H1 (cell line): ENCODE measurements around the gene RAB29. TPM values are rescaled to one million over a fixed set of nuclear protein-coding genes. Genes with fewer than 3 reads are reported as not detected.

Experiments
- CTCF ChIA-PET: fragments of 300-600 bp; sonication (Branson Sonifier 250); formaldehyde crosslinking; loops from one replicate; lab custom pipeline; 2021; ENCODE audit not compliant: partially characterized antibody; lab: Charles Lee
- POLR2A ChIA-PET: fragments of 300-600 bp; sonication (Branson Sonifier 250); formaldehyde crosslinking; loops from one replicate; lab custom pipeline; 2021; ENCODE audit warnings: inconsistent platforms; ENCODE audit not compliant: partially characterized antibody; lab: Charles Lee
- DNase-seq, 2 experiments: peaks; one replicate each; pipeline versions ENCODE4 v3.0.0 to v3.0.0-alpha.2; 2010 to 2022; ENCODE audit warnings: low spot score in 2 of 2, low read depth in 1 of 2, mixed read lengths in 1 of 2
- FAIRE-seq: peaks from 2 replicates; lab custom pipeline; 2011; peaks lifted over from hg19 to GRCh38; lab: Jason Lieb, UNC
- H2AFZ ChIP-seq: 2 replicates; pipeline ENCODE4 v1.8.1; 2012; ENCODE audit warnings: low read length, inconsistent platforms
- H2AK5ac ChIP-seq: 2 replicates; pipeline ENCODE4 v1.6.1; 2013; ENCODE audit warnings: low read depth, low read length
- H2BK120ac ChIP-seq: replicated peaks from 2 replicates; pipeline ENCODE3; 2013; ENCODE audit warnings: low read depth, low read length, inconsistent platforms
- H2BK12ac ChIP-seq: 2 replicates; pipeline ENCODE4 v1.6.1; 2013; ENCODE audit warnings: low read depth, low read length
- H2BK15ac ChIP-seq: 2 replicates; pipeline ENCODE4 v1.6.1; 2013; ENCODE audit warnings: low read length
- H2BK20ac ChIP-seq: 2 replicates; pipeline ENCODE4 v1.6.1; 2013; ENCODE audit warnings: low read length
- H2BK5ac ChIP-seq: 2 replicates; pipeline ENCODE4 v1.6.1; 2013; ENCODE audit warnings: low read depth, low read length
- H3K14ac ChIP-seq: 2 replicates; pipeline ENCODE4 v1.6.1; 2013; ENCODE audit warnings: inconsistent platforms; ENCODE audit not compliant: insufficient read length
- H3K18ac ChIP-seq: 2 replicates; pipeline ENCODE4 v1.6.1; 2013; ENCODE audit warnings: low read length; ENCODE audit errors: extremely low read depth
- H3K23ac ChIP-seq: 2 replicates; pipeline ENCODE4 v1.6.1; 2013; ENCODE audit warnings: inconsistent platforms; ENCODE audit not compliant: insufficient read length
- H3K23me2 ChIP-seq: 2 replicates; pipeline ENCODE4 v1.6.1; 2013; ENCODE audit warnings: low read depth, low read length
- H3K27ac ChIP-seq: 2 replicates; pipeline ENCODE4 v1.6.1; 2011; ENCODE audit warnings: low read depth, low read length, inconsistent platforms
- H3K27me3 ChIP-seq, 4 experiments: replicated peaks in 1 of 4; 1 replicate in 1 of 4; 2 replicates in 3 of 4; pipeline versions ENCODE4 v1.6.1 to v1.8.1; 2011 to 2013; ENCODE audit warnings: low read length in 3 of 4, mild to moderate bottlenecking in 3 of 4, inconsistent platforms in 2 of 4, mixed read lengths in 2 of 4, moderate library complexity in 1 of 4; ENCODE audit not compliant: control insufficient read depth in 3 of 4, insufficient read depth in 3 of 4; ENCODE audit errors: extremely low read depth in 1 of 4
- H3K36me3 ChIP-seq, 4 experiments: 2 replicates each; pipeline versions ENCODE4 v1.6.1 to v1.8.1; 2011 to 2013; ENCODE audit warnings: mild to moderate bottlenecking in 4 of 4, low read length in 3 of 4, moderate library complexity in 2 of 4, control low read depth in 1 of 4, inconsistent platforms in 1 of 4; ENCODE audit not compliant: insufficient read depth in 4 of 4, control insufficient read depth in 2 of 4
- H3K4ac ChIP-seq: replicated peaks from 2 replicates; pipeline ENCODE3; 2013; ENCODE audit warnings: low read length, low read depth, mixed read lengths, inconsistent platforms; ENCODE audit not compliant: insufficient read length
- H3K4me1 ChIP-seq, 4 experiments: replicated peaks in 1 of 4; 1 replicate in 1 of 4; 2 replicates in 3 of 4; pipeline versions ENCODE4 v1.6.1 to v1.8.1; 2011 to 2013; ENCODE audit warnings: low read length in 3 of 4, inconsistent platforms in 2 of 4, mixed read lengths in 1 of 4; ENCODE audit not compliant: insufficient read depth in 4 of 4, control insufficient read depth in 3 of 4
- H3K4me2 ChIP-seq, 2 experiments: 2 replicates each; pipeline versions ENCODE4 v1.6.1 to v1.8.1; 2011 to 2013; ENCODE audit warnings: low read depth in 2 of 2, low read length in 2 of 2, control low read depth in 1 of 2, inconsistent platforms in 1 of 2, mild to moderate bottlenecking in 1 of 2; ENCODE audit not compliant: insufficient read depth in 1 of 2
- H3K4me3 ChIP-seq, 4 experiments: fragments of 200-600, 300-600 bp in 1 of 4; sonication (generic), shearing (Covaris generic), sonication (Bioruptor Twin) in 1 of 4; 2 replicates each; pipeline versions ENCODE4 v1.5.1 to v1.8.1; 2011 to 2016; ENCODE audit warnings: low read length in 4 of 4, low read depth in 3 of 4, control low read depth in 2 of 4, inconsistent platforms in 2 of 4, mild to moderate bottlenecking in 2 of 4, mixed read lengths in 1 of 4, moderate library complexity in 1 of 4; ENCODE audit not compliant: insufficient read depth in 2 of 4; ENCODE audit errors: extremely low read depth in 1 of 4
- H3K56ac ChIP-seq: replicated peaks from 2 replicates; pipeline ENCODE3; 2013; ENCODE audit warnings: low read depth, mild to moderate bottlenecking, mixed read lengths, low read length, inconsistent platforms; ENCODE audit not compliant: insufficient read length
- H3K79me1 ChIP-seq: 2 replicates; pipeline ENCODE4 v1.6.1; 2013; ENCODE audit warnings: low read depth, low read length, control low read depth
- H3K79me2 ChIP-seq, 2 experiments: 2 replicates each; pipeline versions ENCODE4 v1.6.1 to v1.8.1; 2012 to 2013; ENCODE audit warnings: low read length in 2 of 2, mild to moderate bottlenecking in 2 of 2, inconsistent platforms in 1 of 2; ENCODE audit not compliant: insufficient read depth in 2 of 2, control insufficient read depth in 1 of 2
- H3K9ac ChIP-seq, 4 experiments: replicated peaks in 1 of 4; 1 replicate in 1 of 4; 2 replicates in 3 of 4; pipeline versions ENCODE4 v1.6.1 to v1.8.1; 2011 to 2013; ENCODE audit warnings: low read depth in 3 of 4, low read length in 3 of 4, control low read depth in 2 of 4, mild to moderate bottlenecking in 2 of 4, moderate library complexity in 2 of 4, inconsistent platforms in 1 of 4; ENCODE audit errors: extremely low read depth in 1 of 4
- H3K9me3 ChIP-seq, 2 experiments: 2 replicates each; pipeline versions ENCODE4 v1.6.1 to v1.8.1; 2012 to 2013; ENCODE audit warnings: mild to moderate bottlenecking in 2 of 2, moderate library complexity in 2 of 2, control low read depth in 1 of 2, inconsistent platforms in 1 of 2, low read depth in 1 of 2, low read length in 1 of 2, mixed read lengths in 1 of 2; ENCODE audit not compliant: insufficient read depth in 2 of 2
- H4K20me1 ChIP-seq, 2 experiments: replicated peaks in 1 of 2; 2 replicates each; pipeline versions ENCODE3 to v1.8.1; 2011 to 2013; ENCODE audit warnings: inconsistent platforms in 2 of 2, low read length in 2 of 2, mild to moderate bottlenecking in 1 of 2; ENCODE audit not compliant: insufficient read depth in 2 of 2, control insufficient read depth in 1 of 2
- H4K5ac ChIP-seq: 2 replicates; pipeline ENCODE4 v1.6.1; 2013; ENCODE audit warnings: low read length, low read depth, mixed read lengths, inconsistent platforms; ENCODE audit not compliant: insufficient read length
- H4K8ac ChIP-seq: 2 replicates; pipeline ENCODE4 v1.8.0; 2013; ENCODE audit warnings: mild to moderate bottlenecking, moderate library complexity, low read length, inconsistent platforms; ENCODE audit not compliant: insufficient read depth; ENCODE audit errors: extremely low read depth
- H4K91ac ChIP-seq: replicated peaks from 2 replicates; pipeline ENCODE3; 2013; ENCODE audit warnings: low read length, mixed read lengths, inconsistent platforms; ENCODE audit not compliant: insufficient read length
- BACH1 ChIP-seq: IDR thresholded peaks from 2 replicates; pipeline ENCODE4 v1.6.1; 2012; ENCODE audit warnings: low read length, improper control_type of control experiment
- JUN ChIP-seq: IDR thresholded peaks from 2 replicates; pipeline ENCODE4 v1.6.1; 2011; ENCODE audit warnings: low read depth, mild to moderate bottlenecking, improper control_type of control experiment, low read length
- JUND ChIP-seq: IDR thresholded peaks from 2 replicates; pipeline ENCODE4 v1.6.1; 2011; ENCODE audit warnings: mild to moderate bottlenecking, improper control_type of control experiment, low read length
- MAFK ChIP-seq: IDR thresholded peaks from 2 replicates; pipeline ENCODE4 v1.6.1; 2012; ENCODE audit warnings: low read depth, mild to moderate bottlenecking, improper control_type of control experiment, low read length
- NRF1 ChIP-seq: IDR thresholded peaks from 2 replicates; pipeline ENCODE4 v1.6.1; 2011; ENCODE audit warnings: mild to moderate bottlenecking, low read depth, low read length, improper control_type of control experiment
- POLR2A ChIP-seq, 2 experiments: IDR thresholded peaks; 1 replicate in 1 of 2; 2 replicates in 1 of 2; pipeline ENCODE4 v1.6.1; 2011; ENCODE audit warnings: low read depth in 2 of 2, low read length in 2 of 2, mild to moderate bottlenecking in 2 of 2; ENCODE audit errors: control extremely low read depth in 1 of 2
- RBBP5 ChIP-seq: IDR thresholded peaks from 2 replicates; pipeline ENCODE4 v1.7.1; 2012; ENCODE audit warnings: low read depth, mild to moderate bottlenecking, inconsistent platforms, low read length, moderate library complexity, borderline replicate concordance
- SIX5 ChIP-seq: IDR thresholded peaks from 2 replicates; pipeline ENCODE4 v1.6.1; 2011; ENCODE audit warnings: mild to moderate bottlenecking, low read depth, low read length
- TAF7 ChIP-seq: optimal IDR thresholded peaks from 2 replicates; pipeline ENCODE3; 2011; ENCODE audit warnings: low read depth, mild to moderate bottlenecking, inconsistent platforms, low read length, moderate library complexity, borderline replicate concordance
- WGBS, 2 experiments: shearing (Covaris generic) in 1 of 2; methylation state at CpG; one replicate each; pipeline versions ENCODE4 v1.1.6 to v1.1.7; 2013 to 2015; ENCODE audit warnings: low lambda C conversion rate in 2 of 2, mixed read lengths in 2 of 2, inconsistent platforms in 1 of 2, low coverage in 1 of 2, missing lambda C conversion rate in 1 of 2; ENCODE audit not compliant: insufficient replicate concordance in 2 of 2, insufficient coverage in 1 of 2, insufficient read length in 1 of 2; ENCODE audit errors: extremely low coverage in 1 of 2, missing lambda C conversion rate in 1 of 2; 5-methylcytosine and 5-hydroxymethylcytosine counted together
- polyA plus RNA-seq, 7 experiments: library from polyadenylated mRNA; depleted of rRNA in 3 of 7; stranded (reverse) in 5 of 7; unstranded in 2 of 7; fragments of >200 nt in 5 of 7; fragments of 200-250 nt in 2 of 7; gene quantifications; 1 replicate in 5 of 7; 2 replicates in 1 of 7; 4 replicates in 1 of 7; pipeline versions ENCODE4 v1.2.1 to v1.2.3, GENCODE V29; 2011 to 2013; ENCODE audit warnings: missing spikeins in 2 of 7, mixed read lengths in 2 of 7
- total RNA-seq: library from RNA; stranded (reverse); fragmentation: NEBNext Ultra II Directional; extraction: Animal tissue kit (Norgen Biotek cat#: 25700); gene quantifications from 2 replicates; pipeline ENCODE4 v1.2.1, GENCODE V29; 2021

RAB29 gene
- total and polyA plus RNA-seq, 2 of the 8 experiments (the other 6 are each of a cell fraction or from before 2014, with no cell fraction given) = 10.1 to 17.3 TPM

DNA sequence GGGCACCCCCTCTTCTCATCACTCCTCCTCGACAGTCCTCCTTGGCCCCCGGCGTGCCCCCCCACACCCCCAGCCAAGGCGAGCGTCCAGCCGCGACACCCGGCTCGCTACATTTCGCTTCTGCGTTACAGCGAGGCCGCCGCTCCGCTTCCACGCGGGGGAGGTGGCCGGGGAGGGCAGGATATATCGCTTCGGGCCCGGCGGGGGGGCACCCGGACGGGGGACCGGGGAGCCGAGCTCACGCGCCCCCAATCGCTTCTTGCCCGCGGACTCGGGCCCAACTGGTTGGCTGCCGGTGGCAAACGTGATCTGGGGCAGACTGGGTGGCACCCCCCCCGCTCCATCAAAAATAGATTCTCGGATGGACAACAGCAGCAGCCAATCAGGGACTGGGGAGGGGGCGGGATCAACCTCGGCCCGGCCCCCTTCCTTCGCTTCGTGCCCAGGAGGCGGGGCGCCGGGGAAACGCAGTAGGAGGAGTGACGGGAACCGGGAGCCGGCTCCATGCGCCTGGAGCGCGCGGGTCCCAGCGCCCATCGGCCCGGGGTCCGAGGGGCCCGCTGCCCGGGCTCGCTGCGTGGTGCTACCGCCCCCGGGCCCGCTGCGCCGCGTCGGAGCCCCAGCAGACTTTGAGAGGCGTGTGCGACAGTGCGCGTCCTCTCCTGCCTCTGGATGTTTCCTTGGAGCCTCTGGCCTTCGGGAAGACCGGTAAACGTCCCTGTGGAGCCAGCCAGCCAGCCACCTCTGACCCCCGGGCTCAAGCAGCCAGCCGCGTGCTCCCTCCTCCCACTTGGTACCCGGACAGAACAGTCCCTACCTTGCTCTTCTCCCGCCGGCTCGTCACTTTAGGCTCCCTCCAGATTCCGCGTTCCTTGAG is 37.8 kb upstream of the RAB29 start, which contains the start of gene SLC41A1:
TSS of gene SLC41A1 (minus strand) at position 321 of the 877 bp plus-strand sequence. CDS start 2,757 bp downstream, outside the sequence.
- Histone ChIP-seq H3K4ac (no peak within 1 kb of the TSS), H3K4me2 (peak within 1 kb of the TSS; percentile 96 to 97), H3K79me2 (peaks cover 0 to 37% of the 10 kb centered on the region in 2 experiments; a peak in 2 of 4 replicates), H3K23me2 (peaks cover 6% of the 10 kb centered on the region; the same call in 1 of the 2 replicates), H3K56ac (peak within 1 kb of the TSS; percentile 67), H2BK20ac (no peak within 1 kb of the TSS), H4K8ac (peak within 1 kb of the TSS; percentile 58), H3K14ac (no peak within 1 kb of the TSS), H2BK15ac (peak within 1 kb of the TSS; percentile 77; the same call in 1 of the 2 replicates), H2BK12ac (peak within 1 kb of the TSS; percentile 50), H3K9me3 (no peaks in the 10 kb centered on the region), H3K4me3 (peak within 1 kb of the TSS; percentile 49 to 94 (median 64)), H3K27me3 (peaks cover 0 to 3% (median 0%) of the 10 kb centered on the region in 4 experiments; a peak in 2 of 7 replicates), H3K4me1 (peaks cover 2 to 7% (median 6%) of the 10 kb centered on the region in 4 experiments; a peak in 5 of 7 replicates), H3K9ac (peak within 1 kb of the TSS; percentile 72 to 83 (median 78)), H2AK5ac (no peak within 1 kb of the TSS), H2BK120ac (no peak within 1 kb of the TSS), H2AFZ (peak within 1 kb of the TSS; percentile 58), H3K23ac (no peak within 1 kb of the TSS), H4K20me1 (peaks cover 0 to 9% of the 10 kb centered on the region in 2 experiments), H3K27ac (peak within 1 kb of the TSS; percentile 26; the same call in 1 of the 2 replicates), H4K91ac (no peak within 1 kb of the TSS), H2BK5ac (peak within 1 kb of the TSS; percentile 87; the same call in 1 of the 2 replicates), H3K36me3 (peaks cover 7 to 11% (median 7%) of the 10 kb centered on the region in 4 experiments; a peak in 5 of 8 replicates), H3K18ac (peak within 1 kb of the TSS; percentile 92), H3K79me1 (peaks cover 10% of the 10 kb centered on the region), H4K5ac (peak within 1 kb of the TSS; percentile 82)
- DNase-seq (peak; percentile 74 to 94), FAIRE-seq (no peak)
- 3% methylated on average over 40 of the region's 83 CpGs; no CpG with 5 or more reads in 1 of the 2 experiments for WGBS, 2 experiments
- ChIA-PET CTCF (interaction anchor here (0.8 to 5.0 kb wide), 3 partner anchors 14 to 113 kb away, joined by 3 to 20 read pairs (median 3); no protein-coding TSS in a partner anchor), POLR2A (interaction anchor here (1.0 to 1.6 kb wide), 4 partner anchors 14 to 69 kb away, joined by 3 to 5 read pairs (median 4); no protein-coding TSS in a partner anchor)
- TF ChIP-seq JUND (no peak), BACH1 (no peak), NRF1 (no peak), MAFK (no peak), JUN (no peak), TAF7 (no peak), RBBP5 (peak; percentile 48; the same call in 1 of the 2 replicates), POLR2A (IDR thresholded peaks at IDR 0.05; ENCODE audit: control extremely low read depth in 1 of 2, low read depth in 2 of 2, low read length in 2 of 2) (peak; percentile 50 to 92), SIX5 (no peak)
